ENCODE data around the gene ADGRG1. TPM values are rescaled to one million over a fixed set of nuclear protein-coding genes. Genes with fewer than 3 reads are reported as not detected.

Gene ADGRG1
- total RNA-seq, 2 experiments from 2014 or later, result 2.2 to 2.9 TPM

DNA sequence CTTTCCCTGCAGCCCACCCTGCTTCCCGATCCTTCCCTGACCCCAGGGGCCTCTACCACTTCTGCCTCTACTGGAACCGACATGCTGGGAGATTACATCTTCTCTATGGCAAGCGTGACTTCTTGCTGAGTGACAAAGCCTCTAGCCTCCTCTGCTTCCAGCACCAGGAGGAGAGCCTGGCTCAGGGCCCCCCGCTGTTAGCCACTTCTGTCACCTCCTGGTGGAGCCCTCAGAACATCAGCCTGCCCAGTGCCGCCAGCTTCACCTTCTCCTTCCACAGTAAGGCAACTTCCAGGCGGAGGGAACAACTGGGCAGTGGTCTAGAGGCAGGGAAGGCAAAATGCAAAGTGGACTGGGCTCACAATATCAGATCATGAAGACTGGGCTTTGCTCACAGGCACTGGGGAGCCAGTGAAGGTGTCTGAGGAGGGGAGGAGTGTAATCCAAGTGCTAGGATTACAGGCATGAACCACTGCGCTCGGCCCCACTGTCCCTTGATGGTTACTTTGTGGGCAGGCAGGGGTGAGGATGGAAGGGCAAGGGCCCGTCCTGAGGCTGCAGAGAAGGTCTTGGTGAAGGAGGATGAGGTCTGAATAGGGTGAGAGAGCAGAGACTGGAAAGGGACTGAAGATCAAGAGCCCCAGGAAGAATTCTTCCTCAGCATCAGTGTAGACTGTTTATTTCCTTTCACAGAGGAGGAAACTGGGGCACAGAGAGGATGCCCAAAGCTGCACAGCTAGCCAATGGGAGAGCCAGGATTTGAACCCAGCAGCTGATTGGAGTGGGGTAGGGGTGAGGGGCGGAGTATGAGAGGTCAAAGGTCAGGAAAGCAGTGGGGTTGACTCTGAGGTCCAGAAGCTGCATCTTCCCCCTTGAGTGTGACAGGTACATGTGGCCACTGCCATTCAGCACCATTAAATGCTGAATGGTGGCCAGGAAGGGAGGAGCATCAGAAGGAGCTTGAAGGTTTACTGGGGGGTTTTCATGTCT is 23.2 kb downstream of the ADGRG1 start:
- peak; percentile 60 for DNase-seq
- POLR2A ChIA-PET, result no interaction called here
- no peaks in the 10 kb centered on the region for H3K9me3 Mint-ChIP-seq
- peaks cover 37% of the 10 kb centered on the region for H3K4me1 Mint-ChIP-seq
- H3K4me3 Mint-ChIP-seq, result no peak overlapping the region
- no peaks in the 10 kb centered on the region for H3K27me3 Mint-ChIP-seq
- no peaks in the 10 kb centered on the region for H3K36me3 Mint-ChIP-seq (ENCODE audit: low read depth)
- peak overlapping the region; percentile 62 for H3K27ac Mint-ChIP-seq
- CTCF ChIA-PET, result interaction anchor here (0.5 to 3.5 kb wide), 5 partner anchors 12 to 77 kb away, joined by 3 to 17 read pairs (median 6); no protein-coding TSS in a partner anchor

DNA sequence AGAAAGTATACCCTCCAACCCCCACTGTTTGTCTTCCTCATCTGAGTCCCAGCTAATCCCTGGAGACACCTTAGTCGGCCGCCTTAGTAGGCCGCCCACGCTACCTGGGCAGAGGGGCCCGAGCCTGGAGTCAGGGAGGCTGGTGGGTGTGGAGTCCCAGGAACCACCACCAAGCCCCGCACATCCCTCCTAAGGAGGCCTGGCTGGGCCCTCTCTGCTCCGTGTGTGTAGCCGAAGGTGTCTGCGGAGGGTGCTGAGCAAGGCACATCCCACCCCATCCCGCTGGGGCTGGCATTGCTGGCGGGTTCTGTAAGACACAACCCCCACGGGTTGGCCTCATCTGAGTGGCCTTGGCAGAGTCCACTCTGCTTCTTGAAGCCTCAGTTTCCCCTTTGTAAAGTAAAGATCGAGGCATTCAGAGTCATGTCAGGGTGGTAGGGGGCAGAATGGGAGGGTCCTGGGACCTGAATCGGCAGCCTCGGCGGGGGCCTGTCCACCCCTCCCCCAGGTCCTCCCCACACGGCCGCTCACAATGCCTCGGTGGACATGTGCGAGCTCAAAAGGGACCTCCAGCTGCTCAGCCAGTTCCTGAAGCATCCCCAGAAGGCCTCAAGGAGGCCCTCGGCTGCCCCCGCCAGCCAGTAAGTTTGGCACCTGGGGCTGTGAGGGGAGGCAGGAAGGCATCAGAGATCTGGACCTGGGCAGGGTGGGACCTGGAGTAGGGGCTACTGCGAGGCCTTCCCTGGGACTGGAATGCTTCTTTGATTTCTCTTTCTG is 24.5 kb downstream of the ADGRG1 start:
- Mint-ChIP-seq H3K27me3 (no peaks in the 10 kb centered on the region), H3K36me3 (ENCODE audit: low read depth) (no peaks in the 10 kb centered on the region), H3K9me3 (no peaks in the 10 kb centered on the region), H3K4me3 (no peak overlapping the region), H3K4me1 (peaks cover 27% of the 10 kb centered on the region), H3K27ac (no peak overlapping the region)
- CTCF ChIA-PET, result interaction anchor here (0.6 to 3.5 kb wide), 5 partner anchors 20 to 78 kb away, joined by 3 to 17 read pairs (median 6); no protein-coding TSS in a partner anchor
- POLR2A ChIA-PET, result no interaction called here
- DNase-seq, result no peak

DNA sequence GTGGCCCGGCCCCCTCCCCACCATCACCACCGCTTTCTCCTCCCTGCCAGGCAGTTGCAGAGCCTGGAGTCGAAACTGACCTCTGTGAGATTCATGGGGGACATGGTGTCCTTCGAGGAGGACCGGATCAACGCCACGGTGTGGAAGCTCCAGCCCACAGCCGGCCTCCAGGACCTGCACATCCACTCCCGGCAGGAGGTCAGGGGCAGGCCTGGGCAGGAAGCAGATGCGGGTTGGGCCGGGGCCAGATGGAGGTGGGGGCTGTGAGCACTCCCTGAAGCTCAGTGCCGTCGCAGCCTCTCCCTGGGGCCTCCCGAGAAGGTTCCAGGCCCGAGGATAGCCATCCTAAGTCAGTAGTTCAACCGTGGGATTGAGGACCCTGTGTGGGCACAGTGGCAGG is 25.5 kb downstream of the ADGRG1 start:
- ChIA-PET POLR2A (no interaction called here), CTCF (interaction anchor here (1.1 to 3.5 kb wide), 4 partner anchors 13 to 78 kb away, joined by 3 to 17 read pairs (median 7); no protein-coding TSS in a partner anchor)
- no peak overlapping the region for H3K4me3 Mint-ChIP-seq
- no peak for DNase-seq
- H3K36me3 Mint-ChIP-seq (ENCODE audit: low read depth), result no peaks in the 10 kb centered on the region
- H3K4me1 Mint-ChIP-seq, result peaks cover 17% of the 10 kb centered on the region
- no peaks in the 10 kb centered on the region for H3K9me3 Mint-ChIP-seq
- no peaks in the 10 kb centered on the region for H3K27me3 Mint-ChIP-seq
- no peak overlapping the region for H3K27ac Mint-ChIP-seq

DNA sequence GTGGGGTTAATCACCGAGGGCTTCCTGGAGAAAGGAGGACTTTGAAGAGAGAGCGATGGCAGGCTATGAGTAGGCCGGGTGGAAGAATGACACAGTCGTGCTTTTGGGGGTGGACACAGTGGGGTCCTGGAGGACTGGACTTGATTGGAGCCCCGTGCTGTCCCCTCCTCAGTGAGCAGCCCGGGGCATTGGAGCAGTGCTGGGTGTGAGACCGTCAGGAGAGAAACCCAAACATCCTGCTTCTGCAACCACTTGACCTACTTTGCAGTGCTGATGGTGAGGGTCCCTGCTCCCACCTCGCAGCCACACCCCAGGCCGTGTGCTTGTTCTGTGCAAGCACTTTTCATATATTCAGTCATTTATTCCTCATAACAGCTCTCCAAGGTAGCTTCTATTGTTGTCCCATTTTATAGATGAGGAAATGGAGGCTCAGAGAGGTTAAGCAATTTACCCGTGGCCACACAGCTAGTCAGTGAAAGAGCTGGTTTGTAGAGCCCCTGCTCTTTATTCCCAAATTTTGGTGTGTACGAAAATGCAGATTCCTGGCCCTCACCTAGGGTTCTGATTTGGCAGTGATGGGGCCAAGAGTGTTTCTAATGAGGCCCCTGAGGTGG is 28.0 kb downstream of the ADGRG1 start:
- peaks cover 9% of the 10 kb centered on the region for H3K4me1 Mint-ChIP-seq
- no peaks in the 10 kb centered on the region for H3K27me3 Mint-ChIP-seq
- no peaks in the 10 kb centered on the region for H3K9me3 Mint-ChIP-seq
- H3K4me3 Mint-ChIP-seq, result no peak overlapping the region
- H3K27ac Mint-ChIP-seq, result peak overlapping the region; percentile 25
- ChIA-PET POLR2A (interaction anchor here (0.6 kb wide), 1 partner anchor 74 kb away, joined by 3 read pairs; no protein-coding TSS in a partner anchor), CTCF (interaction anchor here (0.7 to 1.0 kb wide), 2 partner anchors 65 to 80 kb away, joined by 3 read pairs; no protein-coding TSS in a partner anchor)
- H3K36me3 Mint-ChIP-seq (ENCODE audit: low read depth), result no peaks in the 10 kb centered on the region
- DNase-seq, result no peak

DNA sequence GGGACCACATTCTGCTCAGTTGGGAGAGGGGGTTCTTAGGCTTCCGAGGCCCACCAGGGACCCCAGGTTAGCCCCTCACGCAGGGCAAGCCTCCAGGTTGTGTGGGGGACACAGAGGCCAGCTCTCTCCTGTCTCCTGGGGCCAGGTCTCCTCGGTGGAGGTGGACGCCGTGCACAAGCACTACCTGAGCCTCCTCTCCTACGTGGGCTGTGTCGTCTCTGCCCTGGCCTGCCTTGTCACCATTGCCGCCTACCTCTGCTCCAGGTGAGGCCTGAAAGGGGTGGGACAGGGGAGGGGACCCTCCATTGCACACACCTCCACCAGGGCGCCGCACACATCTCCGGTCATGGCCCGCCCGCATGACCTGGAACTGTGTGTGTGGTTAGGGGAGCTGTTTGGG is 28.8 kb downstream of the ADGRG1 start:
- ChIA-PET POLR2A (interaction anchor here (0.6 kb wide), 1 partner anchor 74 kb away, joined by 3 read pairs; no protein-coding TSS in a partner anchor), CTCF (interaction anchor here (0.7 to 1.8 kb wide), 3 partner anchors 8 to 81 kb away, joined by 3 to 5 read pairs (median 4); no protein-coding TSS in a partner anchor)
- Mint-ChIP-seq H3K27ac (no peak overlapping the region), H3K27me3 (no peaks in the 10 kb centered on the region), H3K36me3 (ENCODE audit: low read depth) (no peaks in the 10 kb centered on the region), H3K9me3 (no peaks in the 10 kb centered on the region), H3K4me3 (no peak overlapping the region), H3K4me1 (peaks cover 1% of the 10 kb centered on the region)
- DNase-seq, result no peak

DNA sequence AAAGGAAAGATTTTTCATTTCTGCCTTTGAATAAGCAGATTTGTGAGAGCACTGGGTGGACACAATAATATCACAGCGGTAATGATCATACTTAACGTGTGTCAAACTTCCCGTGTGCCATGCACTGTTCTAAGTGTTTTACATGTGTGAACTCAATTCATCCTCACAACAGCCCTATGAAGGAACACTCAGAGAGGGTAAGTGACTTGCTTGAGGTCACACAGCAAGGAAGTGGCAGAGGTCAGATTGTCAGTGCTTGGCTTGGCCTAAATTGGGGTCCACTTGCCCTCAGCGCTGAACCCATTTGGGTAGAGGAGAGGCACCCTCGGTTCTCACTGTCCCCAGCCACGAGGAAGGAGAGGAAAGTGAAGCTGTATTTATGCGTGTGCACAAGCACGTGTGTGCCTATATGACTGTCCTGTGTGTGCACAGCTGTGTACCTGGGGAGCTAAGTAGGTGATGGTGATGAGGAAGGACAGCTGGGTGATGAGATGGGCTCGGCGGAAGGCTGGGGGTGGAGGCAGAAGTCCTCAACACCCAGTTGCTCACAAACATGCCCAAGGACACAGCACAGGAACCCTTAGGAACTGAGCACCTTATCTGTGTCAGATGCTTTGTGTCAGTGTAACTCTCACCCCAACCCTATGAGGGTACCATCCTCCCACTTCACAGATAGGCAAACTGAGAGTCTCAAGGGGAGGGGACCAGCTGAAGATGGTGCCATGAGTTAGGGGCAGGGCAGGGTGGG is 29.9 kb downstream of the ADGRG1 start:
- ChIA-PET CTCF (interaction anchor here (1.0 to 1.8 kb wide), 5 partner anchors 9 to 196 kb away, joined by 3 to 6 read pairs (median 4); partner anchors contain the start of gene POLR2C), POLR2A (no interaction called here)
- no peak for DNase-seq
- Mint-ChIP-seq H3K9me3 (no peaks in the 10 kb centered on the region), H3K4me3 (no peak overlapping the region), H3K27ac (no peak overlapping the region), H3K27me3 (no peaks in the 10 kb centered on the region), H3K36me3 (ENCODE audit: low read depth) (no peaks in the 10 kb centered on the region), H3K4me1 (no peaks in the 10 kb centered on the region)

DNA sequence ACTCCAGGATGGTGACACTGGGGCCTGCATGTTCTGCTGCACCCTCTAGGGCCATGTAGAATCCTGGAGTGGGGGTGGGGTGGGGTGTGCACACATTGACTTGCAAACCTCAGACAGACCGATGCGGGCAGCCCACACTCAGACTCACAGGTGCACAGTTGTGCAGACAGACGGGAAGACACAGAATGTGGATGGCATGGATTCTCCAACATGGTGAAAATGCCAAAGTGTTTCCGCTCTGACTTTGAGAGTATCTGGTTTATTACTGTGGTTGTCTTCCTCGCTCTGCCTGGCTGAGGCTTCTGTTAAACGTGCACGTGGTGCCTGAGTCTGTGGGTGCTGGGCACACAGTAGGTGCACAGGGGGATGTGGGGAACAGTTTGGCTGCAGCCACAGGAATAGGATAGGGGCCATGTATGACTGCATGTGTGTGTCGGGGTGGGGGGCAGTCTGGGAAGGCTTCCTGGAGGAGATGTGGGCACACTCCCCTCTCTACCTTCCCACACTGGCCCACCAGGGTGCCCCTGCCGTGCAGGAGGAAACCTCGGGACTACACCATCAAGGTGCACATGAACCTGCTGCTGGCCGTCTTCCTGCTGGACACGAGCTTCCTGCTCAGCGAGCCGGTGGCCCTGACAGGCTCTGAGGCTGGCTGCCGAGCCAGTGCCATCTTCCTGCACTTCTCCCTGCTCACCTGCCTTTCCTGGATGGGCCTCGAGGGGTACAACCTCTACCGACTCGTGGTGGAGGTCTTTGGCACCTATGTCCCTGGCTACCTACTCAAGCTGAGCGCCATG is 30.6 kb downstream of the ADGRG1 start:
- Mint-ChIP-seq H3K9me3 (no peaks in the 10 kb centered on the region), H3K27me3 (no peaks in the 10 kb centered on the region), H3K36me3 (ENCODE audit: low read depth) (no peaks in the 10 kb centered on the region), H3K4me1 (no peaks in the 10 kb centered on the region), H3K4me3 (no peak overlapping the region), H3K27ac (no peak overlapping the region)
- CTCF ChIA-PET, result interaction anchor here (1.0 to 1.8 kb wide), 5 partner anchors 9 to 197 kb away, joined by 3 to 6 read pairs (median 4); partner anchors contain the start of gene POLR2C
- DNase-seq, result no peak
- POLR2A ChIA-PET, result no interaction called here

DNA sequence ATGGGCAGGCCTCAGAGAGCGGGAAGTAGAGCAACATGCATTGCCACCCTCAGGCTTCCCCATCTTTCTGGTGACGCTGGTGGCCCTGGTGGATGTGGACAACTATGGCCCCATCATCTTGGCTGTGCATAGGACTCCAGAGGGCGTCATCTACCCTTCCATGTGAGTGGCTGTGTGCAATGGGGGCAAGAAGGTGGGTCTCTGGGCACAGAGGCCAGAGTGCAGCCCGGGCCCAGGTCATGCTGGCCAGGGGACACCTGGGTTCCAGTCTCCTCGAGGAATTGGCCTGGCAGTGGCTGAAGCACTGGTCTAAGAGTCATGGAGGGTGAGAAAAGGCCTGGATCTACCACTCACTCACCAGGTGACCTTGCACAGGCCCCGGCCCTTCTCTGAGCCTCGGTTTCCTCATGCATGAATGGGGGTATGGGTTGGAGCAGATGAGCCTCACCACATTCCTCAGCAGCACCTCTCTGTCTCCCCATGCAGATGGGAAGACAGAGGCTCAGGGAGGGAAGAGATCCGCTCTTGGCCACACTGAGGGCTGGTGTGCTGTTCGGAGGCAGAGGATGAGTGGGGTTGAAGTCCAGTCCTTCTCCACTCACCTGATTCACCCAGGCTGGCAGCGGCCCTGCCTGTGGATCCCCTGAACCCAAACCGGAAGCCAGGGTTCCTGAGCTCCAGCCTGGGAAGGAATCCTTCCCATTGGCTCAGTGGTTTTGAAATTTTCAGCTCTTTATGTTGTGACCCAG is 32.5 kb downstream of the ADGRG1 start:
- ChIA-PET CTCF (interaction anchor here (1.2 kb wide), 1 partner anchor 84 kb away, joined by 3 read pairs; no protein-coding TSS in a partner anchor), POLR2A (no interaction called here)
- H3K4me3 Mint-ChIP-seq, result no peak overlapping the region
- no peaks in the 10 kb centered on the region for H3K9me3 Mint-ChIP-seq
- H3K27ac Mint-ChIP-seq, result no peak overlapping the region
- H3K27me3 Mint-ChIP-seq, result no peaks in the 10 kb centered on the region
- H3K36me3 Mint-ChIP-seq (ENCODE audit: low read depth), result no peaks in the 10 kb centered on the region
- DNase-seq, result no peak
- no peaks in the 10 kb centered on the region for H3K4me1 Mint-ChIP-seq

DNA sequence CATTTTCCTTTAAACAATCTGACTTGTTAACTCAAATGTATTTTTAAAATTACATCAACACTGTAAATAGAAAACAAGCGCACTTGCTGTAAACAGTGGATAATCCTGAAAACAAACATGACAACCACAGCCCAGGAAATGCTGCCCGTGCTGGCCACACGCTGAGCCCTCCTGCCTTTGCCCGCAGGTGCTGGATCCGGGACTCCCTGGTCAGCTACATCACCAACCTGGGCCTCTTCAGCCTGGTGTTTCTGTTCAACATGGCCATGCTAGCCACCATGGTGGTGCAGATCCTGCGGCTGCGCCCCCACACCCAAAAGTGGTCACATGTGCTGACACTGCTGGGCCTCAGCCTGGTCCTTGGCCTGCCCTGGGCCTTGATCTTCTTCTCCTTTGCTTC is 33.1 kb downstream of the ADGRG1 start:
- Mint-ChIP-seq H3K36me3 (ENCODE audit: low read depth) (no peaks in the 10 kb centered on the region), H3K4me3 (no peak overlapping the region), H3K27ac (no peak overlapping the region), H3K27me3 (no peaks in the 10 kb centered on the region), H3K9me3 (no peaks in the 10 kb centered on the region), H3K4me1 (no peaks in the 10 kb centered on the region)
- POLR2A ChIA-PET, result no interaction called here
- CTCF ChIA-PET, result interaction anchor here (1.2 kb wide), 1 partner anchor 85 kb away, joined by 3 read pairs; no protein-coding TSS in a partner anchor
- no peak for DNase-seq

DNA sequence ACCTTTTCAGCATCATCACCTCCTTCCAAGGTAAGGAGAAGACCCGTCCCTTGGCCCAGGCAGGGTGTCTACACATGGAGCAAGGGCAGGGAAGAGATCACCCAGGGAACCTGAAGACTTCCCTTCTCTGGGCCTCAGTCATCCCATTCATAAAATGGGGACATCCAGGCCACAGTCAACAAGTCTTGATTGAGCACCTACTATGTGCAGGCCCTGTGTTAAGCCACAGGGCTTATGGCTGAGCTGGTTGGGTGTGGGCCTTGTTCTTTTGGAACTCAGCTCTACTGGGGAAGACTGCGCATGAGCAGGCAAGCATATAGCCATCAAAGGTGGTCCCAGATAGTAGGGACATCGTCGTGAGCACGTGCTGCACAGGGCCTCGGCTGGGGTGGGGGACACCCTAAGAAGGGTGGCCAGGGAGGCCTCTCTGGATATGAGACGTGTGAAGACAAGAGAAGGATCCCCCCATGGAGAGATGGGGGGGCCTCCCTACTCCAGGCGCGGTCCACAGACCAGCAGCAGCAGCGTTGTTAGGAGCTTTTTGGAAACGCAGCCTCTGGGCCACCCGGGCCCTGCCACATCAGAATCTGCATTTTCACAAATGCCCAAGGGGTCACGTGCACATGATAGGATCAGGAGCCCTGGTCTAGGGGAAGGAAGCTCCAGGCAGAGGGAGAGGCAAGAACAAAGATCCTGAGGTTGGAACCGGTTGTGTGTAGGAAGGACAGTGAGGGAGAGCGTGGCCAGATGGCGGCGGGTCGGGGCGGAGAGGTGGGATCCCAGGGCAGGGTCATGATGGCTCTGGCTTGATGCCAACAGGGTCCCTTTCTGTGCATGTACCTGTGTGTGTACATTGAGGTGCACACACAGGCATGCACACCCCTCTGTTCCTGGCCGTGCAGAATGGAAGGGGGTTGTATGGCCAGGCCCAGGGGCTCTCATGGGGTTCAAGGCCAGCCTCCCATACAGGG is 33.8 kb downstream of the ADGRG1 start:
- no peaks in the 10 kb centered on the region for H3K9me3 Mint-ChIP-seq
- H3K4me3 Mint-ChIP-seq, result no peak overlapping the region
- POLR2A ChIA-PET, result no interaction called here
- CTCF ChIA-PET, result interaction anchor here (0.6 to 1.2 kb wide), 3 partner anchors 73 to 140 kb away, joined by 3 read pairs; partner anchors contain the start of gene KATNB1
- DNase-seq, result no peak
- no peaks in the 10 kb centered on the region for H3K36me3 Mint-ChIP-seq (ENCODE audit: low read depth)
- no peaks in the 10 kb centered on the region for H3K4me1 Mint-ChIP-seq
- no peaks in the 10 kb centered on the region for H3K27me3 Mint-ChIP-seq
- peak overlapping the region; percentile 25 for H3K27ac Mint-ChIP-seq

Measured in activated CD4-positive, alpha-beta T cell treated with anti-CD3 and anti-CD28 coated beads, Interleukin-2, amount 10 ng/mL, durations not matched to agents 7 days and 5 days (primary cell).